Stimulated activated memory B cell treated with anti-CD40 and anti-IgM and Interleukin-4, amounts not matched to agents 10 μg/mL and 1 μg/mL and 100 μg/mL, for 72 hours (primary cell): ENCODE results near the gene FKBP11.
A peak's percentile ranks its signal among the peaks of the same experiment; 100 is the strongest.
"Not testable (repeated sequence)": the region's sequence is repeated elsewhere in the genome, so short reads cannot be mapped to it uniquely, and the experiment has no call there.

Source experiments
- ATAC-seq: fragments of 150-1000 bp; cut with Tn5 transposase; 2 replicates; pipeline ENCODE4 v1.10.0; 2021
- H3K27ac Mint-ChIP-seq: one replicate; pipeline ENCODE4 v1.8.0; 2022; ENCODE audit warnings: mild to moderate bottlenecking, mixed read lengths
- H3K27me3 Mint-ChIP-seq: one replicate; pipeline ENCODE4 v1.8.0; 2022; ENCODE audit warnings: mixed read lengths
- H3K36me3 Mint-ChIP-seq: one replicate; pipeline ENCODE4 v1.8.0; 2022; ENCODE audit warnings: mixed read lengths
- H3K4me1 Mint-ChIP-seq: one replicate; pipeline ENCODE4 v1.8.0; 2022; ENCODE audit warnings: mixed read lengths
- H3K4me3 Mint-ChIP-seq: one replicate; pipeline ENCODE4 v1.8.0; 2022; ENCODE audit warnings: mild to moderate bottlenecking, moderate library complexity, mixed read lengths
- H3K9me3 Mint-ChIP-seq: one replicate; pipeline ENCODE4 v1.8.0; 2022; ENCODE audit warnings: mixed read lengths

The FKBP11 gene

GRCh38 chr12:48901278-48901677 is 24.0 kb downstream of the FKBP11 start:
- H3K9me3 Mint-ChIP-seq: no peaks in the 10 kb centered on the region
- H3K27ac Mint-ChIP-seq: no peak overlapping the region
- H3K27me3 Mint-ChIP-seq: peaks cover 13% of the 10 kb centered on the region
- H3K36me3 Mint-ChIP-seq: no peaks in the 10 kb centered on the region
- H3K4me1 Mint-ChIP-seq: peaks cover 12% of the 10 kb centered on the region
- H3K4me3 Mint-ChIP-seq: no peak overlapping the region
- ATAC-seq: peak; percentile 60

- Mint-ChIP-seq H3K27me3 (peaks cover 14% of the 10 kb centered on the region), H3K36me3 (no peaks in the 10 kb centered on the region), H3K4me3 (no peak overlapping the region), H3K9me3 (no peaks in the 10 kb centered on the region), H3K27ac (no peak overlapping the region), H3K4me1 (peaks cover 12% of the 10 kb centered on the region)
- no peak for ATAC-seq
These were observed 25.6 kb downstream of the FKBP11 start for GRCh38 chr12:48899651-48900050.

- Mint-ChIP-seq H3K4me1 (peaks cover 6% of the 10 kb centered on the region), H3K36me3 (no peaks in the 10 kb centered on the region), H3K9me3 (no peaks in the 10 kb centered on the region), H3K27ac (no peak overlapping the region), H3K4me3 (no peak overlapping the region), H3K27me3 (peaks cover 39% of the 10 kb centered on the region)
- ATAC-seq: no peak
These were observed 31.0 kb downstream of the FKBP11 start for GRCh38 chr12:48894271-48894670.

- Mint-ChIP-seq H3K9me3 (no peaks in the 10 kb centered on the region), H3K4me3 (no peak overlapping the region), H3K27me3 (peaks cover 26% of the 10 kb centered on the region), H3K4me1 (peaks cover 6% of the 10 kb centered on the region), H3K27ac (no peak overlapping the region), H3K36me3 (no peaks in the 10 kb centered on the region)
- ATAC-seq: peak; percentile 92
These were observed 34.5 kb downstream of the FKBP11 start for GRCh38 chr12:48890657-48891418.

GRCh38 chr12:48889679-48890078 is 35.6 kb downstream of the FKBP11 start:
- Mint-ChIP-seq H3K27me3 (peaks cover 25% of the 10 kb centered on the region), H3K4me1 (peaks cover 6% of the 10 kb centered on the region), H3K36me3 (no peaks in the 10 kb centered on the region), H3K4me3 (no peak overlapping the region), H3K9me3 (no peaks in the 10 kb centered on the region), H3K27ac (no peak overlapping the region)
- no peak for ATAC-seq

GRCh38 chr12:48883305-48884161 is 41.8 kb downstream of the FKBP11 start:
- Mint-ChIP-seq H3K36me3 (no peaks in the 10 kb centered on the region), H3K9me3 (no peaks in the 10 kb centered on the region), H3K4me1 (peaks cover 9% of the 10 kb centered on the region), H3K4me3 (no peak overlapping the region), H3K27ac (no peak overlapping the region), H3K27me3 (peaks cover 31% of the 10 kb centered on the region)
- no peak for ATAC-seq

GRCh38 chr12:48882972-48883304 is 42.4 kb downstream of the FKBP11 start:
- Mint-ChIP-seq H3K9me3 (no peaks in the 10 kb centered on the region), H3K36me3 (no peaks in the 10 kb centered on the region), H3K4me1 (peaks cover 9% of the 10 kb centered on the region), H3K27ac (no peak overlapping the region), H3K27me3 (peaks cover 37% of the 10 kb centered on the region), H3K4me3 (no peak overlapping the region)
- no peak for ATAC-seq

GRCh38 chr12:48882315-48882687 is 43.0 kb downstream of the FKBP11 start:
- peaks cover 39% of the 10 kb centered on the region for H3K27me3 Mint-ChIP-seq
- no peak for ATAC-seq
- H3K27ac Mint-ChIP-seq: peak overlapping the region; percentile 12
- no peaks in the 10 kb centered on the region for H3K9me3 Mint-ChIP-seq
- H3K4me1 Mint-ChIP-seq: peaks cover 9% of the 10 kb centered on the region
- no peaks in the 10 kb centered on the region for H3K36me3 Mint-ChIP-seq
- no peak overlapping the region for H3K4me3 Mint-ChIP-seq

GRCh38 chr12:48881686-48882314 is 43.5 kb downstream of the FKBP11 start:
- Mint-ChIP-seq H3K4me1 (peaks cover 9% of the 10 kb centered on the region), H3K9me3 (no peaks in the 10 kb centered on the region), H3K27ac (peak overlapping the region; percentile 12), H3K27me3 (peaks cover 39% of the 10 kb centered on the region), H3K4me3 (no peak overlapping the region), H3K36me3 (no peaks in the 10 kb centered on the region)
- no peak for ATAC-seq

- H3K4me3 Mint-ChIP-seq: no peak overlapping the region
These were observed 44.6 kb downstream of the FKBP11 start for GRCh38 chr12:48880647-48881046.

GRCh38 chr12:48878548-48878947 is 46.7 kb downstream of the FKBP11 start:
- H3K27me3 Mint-ChIP-seq: peaks cover 39% of the 10 kb centered on the region
- no peaks in the 10 kb centered on the region for H3K9me3 Mint-ChIP-seq
- H3K36me3 Mint-ChIP-seq: no peaks in the 10 kb centered on the region
- peaks cover 9% of the 10 kb centered on the region for H3K4me1 Mint-ChIP-seq
- H3K4me3 Mint-ChIP-seq: no peak overlapping the region
- no peak overlapping the region for H3K27ac Mint-ChIP-seq
- ATAC-seq: no peak

More at GRCh38 chr12:48880647-48881046, 44.6 kb downstream of the FKBP11 start:
- Mint-ChIP-seq H3K9me3 (no peaks in the 10 kb centered on the region), H3K4me1 (peaks cover 9% of the 10 kb centered on the region), H3K36me3 (no peaks in the 10 kb centered on the region), H3K27ac (no peak overlapping the region), H3K27me3 (peaks cover 39% of the 10 kb centered on the region)
- no peak for ATAC-seq

- Mint-ChIP-seq H3K36me3 (no peaks in the 10 kb centered on the region), H3K27me3 (peaks cover 25% of the 10 kb centered on the region), H3K27ac (no peak overlapping the region), H3K4me1 (no peaks in the 10 kb centered on the region), H3K9me3 (no peaks in the 10 kb centered on the region), H3K4me3 (no peak overlapping the region)
- no peak for ATAC-seq
These were observed 49.3 kb downstream of the FKBP11 start for GRCh38 chr12:48875944-48876515.

GRCh38 chr12:48873534-48873933 is 51.8 kb downstream of the FKBP11 start:
- H3K4me3 Mint-ChIP-seq, ATAC-seq, H3K27ac Mint-ChIP-seq, H3K9me3 Mint-ChIP-seq, H3K36me3 Mint-ChIP-seq, H3K27me3 Mint-ChIP-seq, H3K4me1 Mint-ChIP-seq: not testable (repeated sequence)

- no peaks in the 10 kb centered on the region for H3K4me1 Mint-ChIP-seq
- no peak overlapping the region for H3K4me3 Mint-ChIP-seq
These were observed 52.2 kb downstream of the FKBP11 start for GRCh38 chr12:48873096-48873495.

More at GRCh38 chr12:48873096-48873495, 52.2 kb downstream of the FKBP11 start:
- no peaks in the 10 kb centered on the region for H3K9me3 Mint-ChIP-seq
- ATAC-seq: no peak
- peaks cover 4% of the 10 kb centered on the region for H3K27me3 Mint-ChIP-seq
- H3K36me3 Mint-ChIP-seq: no peaks in the 10 kb centered on the region
- no peak overlapping the region for H3K27ac Mint-ChIP-seq
